HG03108 (cell line): ENCODE results near the gene TEKT1.
"Not testable (repeated sequence)": the region's sequence is repeated elsewhere in the genome, so short reads cannot be mapped to it uniquely, and the experiment has no call there.

ENCODE experiments used
- ATAC-seq: cut with Tn5 transposase; IDR thresholded peaks from one replicate; pipeline ENCODE4 v1.9.1; 2021; ENCODE audit warnings: moderate library complexity; ENCODE audit not compliant: unreplicated experiment

The TEKT1 gene

DNA sequence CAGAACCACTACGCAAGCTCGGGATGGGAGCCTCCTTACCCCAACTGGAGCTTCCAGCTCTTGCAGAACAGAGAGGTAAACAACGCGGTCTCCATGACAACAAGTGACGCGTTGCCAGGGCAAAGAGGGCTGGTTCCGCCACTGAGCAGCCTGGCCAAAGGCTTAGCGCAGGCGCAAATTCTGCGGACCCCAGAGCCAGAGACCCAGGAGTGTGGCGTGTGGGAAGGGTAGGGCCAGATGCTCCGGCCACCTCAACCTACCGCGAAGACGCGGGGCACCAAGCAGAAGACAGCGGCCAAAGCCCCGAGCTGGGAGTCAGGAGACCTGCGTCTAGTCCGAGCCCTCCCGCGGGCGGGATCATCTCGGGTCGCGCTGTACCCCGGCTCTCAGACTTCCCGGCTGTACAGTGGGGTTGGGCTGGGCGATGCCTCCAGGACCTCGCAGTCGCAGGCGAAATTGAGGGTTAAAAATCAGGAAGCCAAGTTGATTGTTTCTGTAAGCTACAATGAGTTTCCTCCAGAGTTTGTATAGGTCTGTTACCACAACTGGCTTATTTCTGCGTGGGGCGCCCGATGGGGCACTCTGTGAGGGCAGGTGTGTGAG lies at the start of gene TEKT1:
Gene TEKT1 (minus strand): TSS at position 69 of the 603 bp plus-strand sequence. CDS start 1,353 bp downstream, outside the sequence.
- ATAC-seq = no peak

DNA sequence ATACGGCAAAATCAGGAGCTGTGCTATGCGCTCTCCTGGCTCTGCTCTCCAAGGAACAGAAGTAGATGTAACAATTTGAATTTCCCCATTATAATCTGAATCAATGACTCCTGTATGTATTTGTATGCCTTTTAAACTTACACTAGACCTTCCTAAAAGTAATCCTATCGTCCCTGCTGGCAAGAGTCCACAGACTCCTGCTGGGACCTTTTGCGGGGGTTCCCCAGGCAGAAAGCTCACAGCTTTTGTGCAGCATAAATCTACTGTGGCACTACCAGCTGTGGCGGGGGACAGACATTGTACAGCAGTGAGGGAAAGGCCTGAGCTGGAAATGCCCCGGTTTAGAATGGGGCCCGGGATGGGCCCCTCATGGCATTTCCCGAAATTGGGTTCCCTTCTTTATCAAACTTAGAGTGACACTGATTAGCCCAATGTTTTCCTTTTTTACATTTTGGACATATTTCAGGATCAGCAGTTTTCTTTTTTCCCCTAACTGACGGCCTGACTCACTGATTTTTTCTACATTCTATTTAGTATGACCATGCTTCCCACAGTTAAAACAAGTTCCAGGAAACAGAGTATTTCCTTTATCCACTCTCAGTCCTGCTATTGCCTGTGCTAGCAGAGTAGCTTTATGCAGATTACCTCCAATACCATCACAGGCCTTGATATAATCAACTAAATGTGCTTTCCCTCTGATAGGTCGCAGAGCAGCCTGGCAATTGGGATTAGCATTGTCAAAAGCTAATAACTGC lies 47.9 kb upstream of the TEKT1 start:
- not testable (repeated sequence) for ATAC-seq

DNA sequence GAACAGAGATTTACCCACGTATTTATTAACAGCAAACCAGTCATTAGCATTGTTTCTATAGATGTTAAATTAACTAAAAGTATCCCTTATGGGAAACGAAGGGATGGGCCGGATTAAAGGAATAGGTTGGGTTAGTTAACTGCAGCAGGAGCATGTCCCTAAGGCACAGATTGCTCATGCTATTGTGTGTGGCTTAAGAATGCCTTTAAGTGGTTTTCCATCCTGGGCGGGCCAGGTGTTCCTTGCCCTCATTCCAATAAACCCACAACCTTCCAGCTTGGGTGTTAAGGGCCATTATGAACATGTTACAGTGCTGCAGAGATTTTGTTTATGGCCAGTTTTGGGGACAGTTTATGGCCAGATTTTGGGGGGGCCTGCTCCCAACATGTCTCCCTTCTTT lies 43.7 kb upstream of the TEKT1 start:
- ATAC-seq = not testable (repeated sequence)

DNA sequence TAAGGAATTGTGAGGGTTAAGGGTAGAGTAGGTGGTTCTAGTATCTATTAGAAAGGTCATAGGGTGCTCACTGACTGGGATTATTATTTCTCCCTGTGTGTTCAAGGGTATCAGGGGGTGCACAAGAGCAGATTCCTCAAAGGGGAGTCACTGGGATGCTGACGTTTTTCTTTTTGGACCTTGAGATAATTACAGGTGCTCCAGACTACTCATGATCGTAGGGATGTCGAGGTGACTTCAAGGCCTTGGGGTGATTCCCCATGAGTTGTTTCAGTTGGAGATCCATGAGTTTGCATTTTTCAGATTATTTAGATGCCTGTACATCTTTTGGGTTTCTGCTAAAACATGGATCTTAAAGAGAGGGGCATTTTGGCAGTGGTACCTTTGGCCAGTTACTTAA lies 41.4 kb upstream of the TEKT1 start:
- ATAC-seq = no peak

DNA sequence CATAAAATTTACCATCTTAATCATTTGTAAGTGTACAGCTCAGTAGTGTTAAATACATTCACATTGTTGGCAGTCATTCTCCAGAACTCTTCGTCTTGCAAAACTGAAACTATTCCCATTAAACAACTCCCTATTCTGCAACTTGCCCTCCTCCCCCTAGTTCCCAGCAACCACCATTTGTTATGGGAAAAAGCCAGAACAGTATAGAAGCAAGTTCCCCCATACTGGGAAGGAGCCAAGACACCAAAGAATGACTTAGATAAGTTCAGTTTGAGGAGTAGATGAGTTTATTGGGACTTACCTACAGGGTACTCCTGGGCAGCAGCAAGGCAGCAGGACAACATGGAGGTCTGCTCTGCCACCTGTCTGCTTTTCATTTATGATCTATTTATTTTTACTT lies 39.3 kb upstream of the TEKT1 start:
- ATAC-seq = no peak

DNA sequence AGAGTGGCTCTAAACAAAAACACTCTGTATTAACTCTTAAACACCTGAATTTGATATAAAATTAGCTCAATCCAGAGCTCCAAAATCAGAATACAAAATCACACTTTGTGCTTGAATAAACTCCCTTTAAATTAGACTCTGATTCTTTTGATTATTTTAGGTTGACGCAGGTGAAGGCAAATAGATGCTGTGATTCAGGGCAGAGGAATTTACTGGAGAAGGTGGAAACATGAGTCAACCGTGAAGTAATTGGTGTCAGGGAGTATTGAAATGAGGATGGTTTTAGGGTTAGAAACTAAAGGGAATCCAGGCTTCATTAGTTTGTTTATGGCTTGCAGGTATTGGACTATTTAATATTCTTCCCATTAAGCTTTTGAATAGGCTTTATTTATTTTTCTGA lies 37.1 kb upstream of the TEKT1 start:
- no peak for ATAC-seq

DNA sequence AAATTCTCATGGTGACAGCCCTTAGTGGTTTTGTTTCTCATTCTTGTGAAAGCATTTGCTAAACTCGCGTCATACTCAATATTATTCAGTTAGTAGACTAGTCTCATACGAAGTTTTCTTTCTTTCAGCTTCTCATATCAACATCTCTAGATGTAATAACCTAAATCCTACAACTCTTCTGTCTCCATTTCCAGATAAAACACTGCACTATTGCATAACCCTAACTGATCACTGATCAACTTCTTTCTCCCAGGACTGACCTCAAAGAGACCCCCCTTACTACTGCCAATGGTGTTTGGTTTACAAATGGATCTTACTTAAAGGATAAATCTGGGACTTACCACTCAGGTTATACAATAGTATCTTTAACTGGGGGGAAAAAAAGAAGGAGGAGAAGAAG lies 36.3 kb upstream of the TEKT1 start:
- ATAC-seq = no peak

DNA sequence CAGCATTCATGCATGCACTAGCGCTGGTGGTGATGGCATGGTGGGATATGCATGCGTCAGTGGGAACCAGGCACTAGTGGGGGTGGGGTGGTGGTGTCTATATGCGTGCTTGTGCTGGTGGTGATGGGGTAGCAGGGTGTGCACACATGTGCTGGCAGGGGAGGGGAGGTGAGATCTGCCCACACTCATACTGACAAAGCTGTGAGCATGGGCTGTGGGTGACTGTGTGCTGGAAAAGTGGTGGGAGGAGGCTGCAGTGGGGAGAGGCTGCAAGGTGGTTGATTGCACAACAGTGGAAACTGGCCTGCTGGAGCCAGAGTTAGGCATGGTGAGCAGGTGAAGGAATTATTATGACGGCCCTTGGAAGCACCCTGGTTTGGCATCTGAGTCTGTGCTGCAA lies 31.3 kb upstream of the TEKT1 start:
- no peak for ATAC-seq

DNA sequence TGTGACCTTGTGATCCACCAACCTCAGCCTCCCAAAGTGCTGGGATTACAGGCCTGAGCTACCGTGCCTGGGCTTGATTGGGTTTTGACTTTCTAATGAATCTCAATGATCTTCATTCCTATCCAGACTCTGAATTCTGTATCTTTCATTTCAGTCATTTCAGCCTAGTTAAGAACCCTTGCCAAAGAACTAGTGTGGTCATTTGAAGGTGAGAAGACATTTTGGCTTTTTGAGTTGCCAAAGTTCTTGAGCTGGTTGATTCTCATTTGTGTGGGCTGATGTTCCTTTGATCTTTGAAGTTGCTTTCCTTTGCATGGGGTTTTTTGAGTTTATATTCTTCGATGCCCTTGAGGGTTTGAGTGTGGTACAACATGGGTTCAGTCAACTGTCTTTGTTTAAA lies 30.6 kb upstream of the TEKT1 start:
- ATAC-seq = no peak

DNA sequence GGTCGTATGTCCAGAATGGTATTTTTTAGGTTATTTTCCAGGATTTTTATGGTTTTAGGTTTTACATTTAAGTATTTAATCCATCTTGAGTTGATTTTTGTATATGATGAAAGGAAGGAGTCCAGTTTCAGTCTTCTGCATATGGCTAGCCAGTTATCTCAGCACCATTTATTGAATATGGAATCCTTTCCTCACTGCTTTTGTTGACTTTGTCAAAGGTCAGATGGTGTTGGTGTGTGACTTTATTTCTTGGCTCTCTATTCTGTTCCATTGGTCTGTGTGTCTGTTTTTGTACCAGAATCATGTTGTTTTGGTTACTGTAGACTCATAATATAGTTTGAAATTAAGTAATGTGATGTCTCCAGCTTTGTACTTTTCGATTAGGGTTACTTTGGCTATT lies 26.4 kb upstream of the TEKT1 start:
- ATAC-seq = no peak

DNA sequence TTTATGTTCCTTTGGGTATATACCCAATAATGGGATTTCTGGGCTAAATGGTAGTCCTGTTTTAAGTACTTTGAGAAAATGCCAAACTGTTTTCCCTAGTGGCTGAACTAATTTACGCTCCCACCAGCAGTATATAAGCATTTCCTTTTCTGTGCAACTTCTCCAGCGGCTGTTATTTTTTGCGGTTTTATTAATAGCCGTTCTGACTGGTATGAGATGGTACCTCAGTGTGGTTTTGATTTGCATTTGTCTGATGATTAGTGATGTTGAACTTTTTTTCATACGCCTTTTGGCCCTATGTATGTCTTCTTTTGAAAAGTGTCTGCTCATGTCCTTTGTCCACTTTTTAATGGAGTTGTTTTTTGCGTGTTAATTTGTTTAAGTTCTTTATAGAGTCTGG lies 25.8 kb upstream of the TEKT1 start:
- ATAC-seq = no peak

DNA sequence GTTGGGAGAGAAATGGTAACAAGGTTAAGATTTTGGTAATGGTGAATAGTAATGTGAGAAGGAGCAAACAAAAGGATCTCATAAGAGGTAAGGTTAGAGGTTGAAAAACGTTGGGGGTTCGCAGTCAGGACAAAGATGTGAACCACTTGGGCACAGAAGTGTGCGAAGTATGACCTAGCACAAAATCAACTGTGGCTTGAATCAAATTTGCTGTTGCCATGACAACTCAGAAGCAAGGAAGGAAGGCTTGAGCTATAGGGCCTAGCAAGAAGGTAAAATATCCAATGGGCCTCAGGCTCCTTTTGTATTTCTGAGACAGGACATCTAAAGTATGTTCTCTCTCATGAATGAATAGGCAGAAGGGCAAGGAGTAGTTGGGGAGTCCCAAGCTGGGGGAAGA lies 24.5 kb upstream of the TEKT1 start:
- no peak for ATAC-seq

DNA sequence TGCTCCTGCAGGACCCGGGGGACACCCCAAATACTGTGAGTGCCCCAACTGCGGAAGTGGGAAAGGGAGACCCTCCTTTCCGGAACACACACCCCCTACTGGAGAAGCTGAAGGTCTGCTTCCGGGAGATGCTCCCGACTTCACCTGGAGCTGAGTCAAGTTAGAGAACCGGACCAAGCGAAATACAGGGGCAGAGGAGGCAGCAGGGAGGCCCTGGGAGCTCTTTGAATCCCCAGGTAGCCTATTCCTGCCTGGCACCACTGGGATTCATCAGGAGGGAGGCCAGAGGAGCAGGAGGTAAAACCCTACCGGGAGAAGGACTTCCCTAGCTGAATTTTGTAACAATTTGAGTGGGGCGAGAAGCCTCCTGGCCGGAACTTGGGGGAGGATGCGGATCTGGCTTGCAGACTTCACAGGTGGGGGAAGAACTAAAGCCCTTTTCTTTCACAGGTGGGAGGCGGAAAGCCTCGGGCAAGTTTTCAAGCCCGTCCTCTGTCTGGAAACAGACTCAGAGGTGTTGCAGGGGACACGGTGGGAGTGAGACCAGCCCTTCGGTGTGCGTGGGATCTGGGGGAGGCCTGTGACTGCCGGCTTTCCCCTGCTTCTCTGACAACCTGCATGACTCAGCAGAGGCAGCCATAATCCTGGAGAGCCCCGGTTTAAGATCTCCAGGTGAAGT lies 22.4 kb upstream of the TEKT1 start:
- ATAC-seq = no peak

DNA sequence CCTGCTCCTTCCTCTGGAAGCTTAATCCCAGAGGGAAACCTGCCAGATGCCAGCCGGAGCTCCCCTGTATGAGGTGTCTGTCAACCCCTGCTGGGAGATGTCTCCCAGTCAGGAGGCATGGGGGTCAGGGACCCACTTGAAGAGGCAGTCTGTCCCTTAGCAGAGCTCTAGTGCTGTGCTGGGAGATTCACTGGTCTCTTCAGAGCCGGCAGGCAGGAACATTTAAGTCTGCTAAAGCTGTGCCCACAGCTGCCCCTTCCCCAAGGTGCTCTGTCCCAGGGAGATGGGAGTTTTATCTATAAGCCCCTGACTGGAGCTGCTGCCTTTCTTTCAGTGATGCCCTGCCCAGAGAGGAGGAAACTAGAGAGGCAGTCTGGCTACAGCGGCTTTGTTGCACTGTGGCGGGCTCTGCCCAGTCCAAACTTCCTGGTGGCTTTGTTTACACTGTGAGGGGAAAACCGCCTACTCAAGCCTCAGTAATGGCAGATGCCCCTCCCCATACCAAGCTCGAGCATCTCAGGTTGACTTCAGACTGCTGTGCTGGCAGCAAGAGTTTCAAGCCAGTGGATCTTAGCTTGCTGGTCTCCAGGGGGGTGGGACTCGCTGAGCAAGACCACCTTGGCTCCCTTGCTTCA lies 17.1 kb upstream of the TEKT1 start:
- ATAC-seq = not testable (repeated sequence)

DNA sequence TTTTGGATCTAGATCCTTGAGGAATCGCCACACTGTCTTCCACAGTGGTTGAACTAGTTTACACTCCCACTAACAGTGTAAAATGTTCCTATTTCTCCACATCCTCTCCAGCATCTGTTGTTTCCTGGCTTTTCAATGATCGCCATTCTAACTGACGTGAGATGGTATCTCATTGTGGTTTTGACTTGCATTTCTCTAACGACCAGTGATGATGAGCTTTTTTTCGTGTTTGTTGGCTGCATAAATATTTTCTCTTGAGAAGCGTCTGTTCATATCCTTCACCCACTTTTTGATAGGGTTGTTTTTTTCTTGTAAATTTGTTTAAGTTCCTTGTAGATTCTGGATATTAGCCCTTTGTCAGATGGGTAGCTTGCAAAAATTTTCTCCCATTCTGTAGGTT lies 14.6 kb upstream of the TEKT1 start:
- not testable (repeated sequence) for ATAC-seq

DNA sequence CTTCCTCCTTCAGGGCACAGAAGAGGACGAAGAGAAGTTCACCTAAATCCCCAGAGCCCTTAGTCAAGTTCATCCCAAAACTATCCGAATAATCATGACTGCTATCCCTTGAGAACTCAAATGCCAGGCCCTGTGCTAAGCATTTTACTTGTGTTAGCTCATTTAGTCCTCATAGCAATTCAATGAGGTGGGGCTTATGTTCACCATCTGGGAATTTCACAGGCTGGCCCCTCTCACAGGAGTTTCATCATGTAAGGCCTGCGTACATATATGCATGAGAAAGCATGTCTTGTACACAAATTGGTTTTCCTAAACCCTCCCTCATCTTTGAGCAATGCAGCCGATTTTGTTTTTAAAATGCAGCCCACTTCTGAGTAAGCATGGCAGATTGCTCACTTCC lies 12.9 kb upstream of the TEKT1 start:
- not testable (repeated sequence) for ATAC-seq

DNA sequence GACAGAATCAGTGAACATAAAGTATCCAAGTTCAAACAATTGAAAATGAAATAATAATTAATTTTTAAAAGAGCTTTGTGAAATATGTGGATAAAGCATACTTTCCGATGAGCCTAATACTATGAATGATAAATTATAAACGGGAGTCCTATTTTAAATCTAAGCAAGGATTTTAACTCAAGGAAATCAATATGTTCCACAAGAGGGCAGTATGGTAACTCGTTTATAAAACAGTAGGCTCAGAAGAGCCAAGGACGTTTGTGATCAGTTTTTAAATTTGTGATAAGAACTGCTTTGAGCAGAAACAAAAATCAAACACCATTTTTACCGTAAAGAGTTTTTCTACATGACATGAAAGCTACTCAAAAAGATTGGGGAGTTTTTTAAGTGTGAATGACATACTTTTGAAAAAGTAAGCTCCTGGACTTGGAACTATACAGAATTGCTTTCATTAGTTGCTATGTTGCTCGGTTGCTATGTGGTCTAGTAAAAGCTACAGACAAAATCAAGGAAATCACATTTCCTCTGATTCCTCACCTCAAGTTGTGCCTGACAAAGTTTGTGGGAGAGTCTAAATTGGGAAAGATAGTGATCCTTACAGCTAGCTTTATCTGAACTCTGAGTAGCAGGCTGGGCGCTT lies 11.8 kb upstream of the TEKT1 start:
- no peak for ATAC-seq

DNA sequence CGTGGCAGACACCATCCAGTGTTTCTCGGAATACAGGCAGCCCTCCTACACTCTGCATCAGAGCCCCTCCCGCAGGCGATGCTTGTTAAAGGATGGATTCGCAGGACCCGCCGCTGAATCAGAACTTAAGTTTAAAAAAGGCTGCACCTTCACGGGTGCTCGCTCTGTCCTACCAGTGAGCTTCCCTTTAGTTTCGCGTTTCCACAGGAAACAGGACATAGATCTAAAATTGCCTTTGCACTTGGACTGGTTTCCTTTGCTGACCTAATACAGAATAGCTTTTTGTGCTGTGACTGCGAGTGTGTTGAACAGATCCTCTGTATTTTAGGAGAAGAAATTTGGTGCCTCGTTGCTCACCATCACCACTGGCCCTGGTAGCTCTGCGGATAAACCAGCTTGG lies 10.2 kb upstream of the TEKT1 start:
- not testable (repeated sequence) for ATAC-seq

DNA sequence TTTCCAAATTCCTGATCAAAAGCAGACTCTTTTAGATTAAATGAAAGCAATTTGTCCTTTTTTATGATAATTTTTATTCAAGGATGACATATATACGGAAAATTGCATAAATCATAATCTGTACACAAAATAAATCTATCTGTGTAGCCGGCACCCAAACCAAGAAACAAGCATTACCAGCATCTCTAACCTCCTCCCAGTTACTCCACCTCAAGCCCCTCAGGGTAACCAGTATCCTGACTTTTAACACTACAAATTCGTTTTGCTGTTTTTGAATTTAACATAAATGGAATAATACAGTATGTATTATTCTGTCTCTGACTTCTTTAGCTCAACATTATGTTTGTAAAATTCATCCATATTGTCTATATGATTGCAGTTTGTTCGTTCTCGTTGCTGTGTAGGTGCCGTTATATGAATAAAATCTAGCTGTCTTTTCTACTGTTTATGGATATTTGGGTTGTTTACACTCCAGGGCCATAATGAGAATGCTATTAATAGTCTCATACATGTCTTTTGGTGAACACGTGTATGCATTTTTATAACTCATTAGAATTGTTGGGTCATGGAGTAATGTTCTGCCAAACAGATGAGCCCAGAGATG lies 1.0 kb downstream of the TEKT1 start:
- ATAC-seq = no peak

DNA sequence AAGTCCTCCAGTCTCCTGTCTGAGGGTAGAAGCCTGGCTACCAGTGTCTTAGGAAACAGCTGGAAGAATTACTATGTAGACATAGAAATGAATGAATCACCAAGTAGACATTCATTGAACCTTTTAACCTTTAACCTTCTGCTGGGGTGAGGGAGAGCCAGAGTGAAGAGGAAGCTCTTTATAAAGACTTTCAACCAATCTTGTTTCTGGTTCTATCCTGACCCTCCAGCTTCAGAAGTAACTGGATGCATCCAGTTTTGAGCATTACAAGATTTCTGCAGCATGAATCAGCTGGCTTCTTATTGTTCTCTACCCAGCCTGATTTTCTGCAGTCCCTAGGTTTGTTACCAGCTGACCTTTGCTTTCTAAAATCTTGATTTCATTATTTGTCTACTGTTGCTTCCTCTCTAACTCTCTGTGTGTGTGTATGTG lies 8.5 kb downstream of the TEKT1 start:
- no peak for ATAC-seq

DNA sequence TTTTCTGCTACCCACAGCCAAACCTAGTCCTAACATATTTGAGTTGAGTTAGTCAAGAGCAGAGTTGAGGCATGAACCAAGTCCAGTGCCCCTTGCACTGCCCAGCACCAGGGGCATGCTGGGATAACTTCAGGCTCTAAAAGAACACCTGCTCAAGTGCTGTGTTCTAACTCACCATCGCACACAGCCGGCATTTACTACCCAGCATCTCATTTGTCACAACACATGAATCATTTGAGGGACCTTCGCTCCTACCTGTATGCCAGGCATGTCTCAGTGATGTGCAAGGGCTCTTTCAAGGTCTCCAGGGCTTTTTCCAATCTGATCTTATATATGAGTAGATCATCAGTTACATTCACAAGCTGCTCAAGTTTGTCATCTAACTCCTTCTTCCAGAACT lies 12.6 kb downstream of the TEKT1 start:
- no peak for ATAC-seq
